HepG2 (cell line): Measurements from ENCODE around the gene INPP1. TPM values are rescaled to one million over a fixed set of nuclear protein-coding genes. Genes with fewer than 3 reads are reported as not detected.

ENCODE experiments used
- ATAC-seq: fragments of 200-7000 bp; cut with Tn5 transposase; 3 replicates; pipeline ENCODE4 v1.9.1; 2020; ENCODE audit warnings: mild to moderate bottlenecking, moderate library complexity
- BruUV-seq: library from RNA; stranded (reverse); fragments of 400-500 nt; replicated peaks from 2 replicates; lab custom pipeline; 2021; lab: Mats Ljungman, UMichigan
- CTCF ChIA-PET: fragments of 300-600 bp; formaldehyde crosslinking; extraction: SDS; loops from one replicate; lab custom pipeline; 2021; ENCODE audit warnings: low total read pairs, inconsistent platforms, low intra/inter-chr PET ratio; lab: Yijun Ruan, JAX
- POLR2A ChIA-PET: fragments of 350-600 bp; sonication (Branson Sonifier 250); formaldehyde crosslinking; loops from one replicate; lab custom pipeline; 2020; ENCODE audit warnings: antibody characterized with exemption, inconsistent platforms; lab: Yijun Ruan, JAX
- DNase-seq: peaks from one replicate; pipeline ENCODE4 v3.0.0-alpha.2; 2015; ENCODE audit warnings: low spot score
- FAIRE-seq: peaks from 3 replicates; lab custom pipeline; 2011; peaks lifted over from hg19 to GRCh38; lab: Jason Lieb, UNC
- H2AFZ ChIP-seq: one replicate; pipeline ENCODE4 v1.6.1; 2011; ENCODE audit warnings: low read length, inconsistent platforms
- H3K27ac ChIP-seq: fragments of 300-600 bp; 3 replicates; pipeline ENCODE4 v1.8.0; 2011; ENCODE audit warnings: mixed run types, mild to moderate bottlenecking, mixed read lengths, low read length, inconsistent platforms; ENCODE audit not compliant: insufficient read depth; ENCODE audit errors: extremely low read length
- H3K27me3 ChIP-seq, 2 experiments: fragments of 200-600 bp in 1 of 2; 2 replicates in 1 of 2; 3 replicates in 1 of 2; pipeline versions ENCODE4 v1.6.0 to v1.8.0; 2011; ENCODE audit warnings: low read length in 2 of 2, mild to moderate bottlenecking in 2 of 2, moderate library complexity in 2 of 2, inconsistent platforms in 1 of 2; ENCODE audit not compliant: insufficient read depth in 2 of 2, control insufficient read depth in 1 of 2
- H3K36me3 ChIP-seq, 2 experiments: fragments of 200-600 bp in 1 of 2; replicated peaks in 1 of 2; 2 replicates in 1 of 2; 3 replicates in 1 of 2; pipeline versions ENCODE4 v1.5.1 to v1.8.0; 2011; ENCODE audit warnings: low read length in 2 of 2, inconsistent platforms in 1 of 2; ENCODE audit not compliant: insufficient read depth in 2 of 2, control insufficient read depth in 1 of 2
- H3K4me1 ChIP-seq: 2 replicates; pipeline ENCODE4 v1.5.1; 2012; ENCODE audit warnings: low read length, inconsistent platforms; ENCODE audit not compliant: insufficient read depth
- H3K4me2 ChIP-seq: 2 replicates; pipeline ENCODE4 v1.6.0; 2011; ENCODE audit warnings: low read depth, low read length, inconsistent platforms
- H3K4me3 ChIP-seq, 3 experiments: fragments of 200-600 bp in 1 of 3; sonication (generic), shearing (Covaris generic) in 1 of 3; replicated peaks in 1 of 3; 2 replicates each; pipeline ENCODE4 v1.5.1; 2011 to 2016; ENCODE audit warnings: low read length in 3 of 3, inconsistent platforms in 2 of 3, low read depth in 2 of 3, mild to moderate bottlenecking in 2 of 3, control low read depth in 1 of 3, mixed read lengths in 1 of 3; ENCODE audit not compliant: insufficient read depth in 1 of 3
- H3K79me2 ChIP-seq: one replicate; pipeline ENCODE4 v1.6.1; 2011; ENCODE audit warnings: low read length, inconsistent platforms; ENCODE audit not compliant: insufficient read depth
- H3K9ac ChIP-seq: 2 replicates; pipeline ENCODE4 v1.6.0; 2011; ENCODE audit warnings: mild to moderate bottlenecking, low read depth, low read length, inconsistent platforms; ENCODE audit not compliant: insufficient read depth
- H3K9me3 ChIP-seq: 2 replicates; pipeline ENCODE4 v1.5.1; 2012; ENCODE audit warnings: mild to moderate bottlenecking, low read length
- H4K20me1 ChIP-seq: 2 replicates; pipeline ENCODE4 v1.6.0; 2011; ENCODE audit warnings: inconsistent platforms, mild to moderate bottlenecking, low read length, moderate library complexity; ENCODE audit not compliant: insufficient read depth
- FOXK2 ChIP-seq: fragments of 450-650 bp; IDR thresholded peaks from 2 replicates; pipeline ENCODE4 v1.6.1; 2016
- GABPB1 ChIP-seq: IDR thresholded peaks from 2 replicates; pipeline ENCODE4 v1.6.1; 2016; ENCODE audit warnings: mild to moderate bottlenecking, missing genetic modification reagents, moderate library complexity, missing compliant biosample characterization
- MED8 ChIP-seq: sonication (generic); formaldehyde crosslinking; IDR thresholded peaks from 2 replicates; pipeline ENCODE4 v1.8.1; 2023; ENCODE audit warnings: mild to moderate bottlenecking, missing genetic modification reagents; ENCODE audit not compliant: insufficient replicate concordance
- MXI1 ChIP-seq: IDR thresholded peaks from 3 replicates; pipeline ENCODE4 v1.6.1; 2012; ENCODE audit warnings: low read depth, low read length, inconsistent platforms, borderline replicate concordance
- RBM22 ChIP-seq: fragments of 200-400 bp; formaldehyde crosslinking; optimal IDR thresholded peaks from 2 replicates; pipeline ENCODE3; 2017; ENCODE audit warnings: mild to moderate bottlenecking, low read length, moderate library complexity
- RFX3 ChIP-seq: IDR thresholded peaks from 2 replicates; pipeline ENCODE4 v1.6.1; 2016; ENCODE audit warnings: missing biosample characterization, missing genetic modification reagents
- SP1 ChIP-seq, 2 experiments: fragments of 450-650 bp in 1 of 2; sonication (generic) in 1 of 2; formaldehyde crosslinking in 1 of 2; IDR thresholded peaks; 2 replicates each; pipeline versions ENCODE4 v1.4.0 to v1.6.1; 2016 to 2020; ENCODE audit warnings: missing genetic modification reagents in 1 of 2
- STAT6 ChIP-seq: sonication (generic); formaldehyde crosslinking; IDR thresholded peaks from 2 replicates; pipeline ENCODE4 v1.4.0; 2020; ENCODE audit warnings: missing genetic modification reagents, mild to moderate bottlenecking, borderline replicate concordance
- ZFP37 ChIP-seq: sonication (generic); formaldehyde crosslinking; IDR thresholded peaks from 2 replicates; pipeline ENCODE4 v1.4.0; 2020; ENCODE audit warnings: missing genetic modification reagents, borderline replicate concordance
- ZNF282 ChIP-seq: fragments of 450-650 bp; IDR thresholded peaks from 2 replicates; pipeline ENCODE4 v1.6.1; 2018; ENCODE audit not compliant: partially characterized antibody
- in situ Hi-C: cut with HindIII; loops from 2 replicates; pipeline ENCODE4 v1.10.0; 2017; ENCODE audit warnings: low pct_unique_long_range_greater_than_20kb; ENCODE audit not compliant: extremely low pct_ligation_motif_present
- intact Hi-C: fragments of 100-400 bp; cut with micrococcal nuclease; formaldehyde crosslinking; loops from one replicate; pipeline ENCODE4 v1.10.0; 2022; ENCODE audit not compliant: unreplicated experiment
- polyA plus RNA-seq, 8 experiments: library from polyadenylated mRNA; depleted of rRNA in 3 of 8; stranded (reverse) in 7 of 8; unstranded in 1 of 8; fragments of >200 nt; fragmentation: Illumina TruSeq in 4 of 8; extraction: Trizol in 4 of 8; gene quantifications; 2 replicates each; pipeline versions ENCODE4 v1.2.1 to v1.2.3, GENCODE V29; 2011 to 2016; ENCODE audit warnings: low read depth in 4 of 8, missing spikeins in 1 of 8, mixed read lengths in 1 of 8; ENCODE audit not compliant: insufficient read depth in 1 of 8
- total RNA-seq, 5 experiments: library from RNA; depleted of rRNA; stranded (reverse); fragments of >200 nt; fragmentation: Illumina TruSeq; extraction: Trizol; gene quantifications; 2 replicates each; pipeline ENCODE4 v1.2.3, GENCODE V29; 2016; ENCODE audit warnings: low read depth in 1 of 5

The INPP1 gene
- total and polyA plus RNA-seq, 2 of the 13 experiments (the other 11 are each of a cell fraction or from before 2014, with no cell fraction given) = 10.0 to 13.3 TPM

GRCh38 chr2:190402986-190403603 lies 59.7 kb downstream of the INPP1 start (continued):
- TF ChIP-seq GABPB1 (no peak), ZNF282 (no peak)

DNA sequence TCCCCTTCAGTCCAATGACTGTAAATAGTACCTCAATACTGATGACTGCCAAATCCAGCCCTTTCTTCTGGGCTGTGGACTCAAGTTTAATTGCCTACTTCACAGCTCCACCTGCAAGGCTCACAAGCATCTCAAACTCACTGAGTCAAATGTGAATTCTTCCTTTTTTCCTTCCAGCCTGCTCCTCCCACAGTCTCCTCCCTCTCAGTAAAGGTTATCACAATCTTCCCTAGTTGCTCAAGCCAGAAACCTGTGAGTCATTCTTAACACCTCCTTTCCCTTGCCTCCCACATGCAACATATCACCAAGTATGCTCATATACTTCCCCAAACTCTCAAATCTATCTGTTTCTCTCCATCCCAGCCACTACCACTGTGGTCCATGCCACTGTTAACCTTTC lies 61.1 kb downstream of the INPP1 start:
- Histone ChIP-seq H4K20me1 (no peaks in the 10 kb centered on the region), H3K79me2 (no peaks in the 10 kb centered on the region), H3K27ac (no peak overlapping the region), H3K4me2 (no peak overlapping the region), H3K9me3 (no peaks in the 10 kb centered on the region), H2AFZ (no peak overlapping the region), H3K4me3 (no peak overlapping the region), H3K27me3 (peaks cover 5 to 23% of the 10 kb centered on the region in 2 experiments), H3K4me1 (peaks cover 14% of the 10 kb centered on the region), H3K36me3 (no peaks in the 10 kb centered on the region), H3K9ac (no peak overlapping the region)
- POLR2A ChIA-PET = no interaction called here
- FAIRE-seq (no peak), ATAC-seq (no peak), DNase-seq (no peak)
- TF ChIP-seq SP1 (IDR thresholded peaks at IDR 0.05) = no peak
- TF ChIP-seq SP1 (CRISPR knock-in tag; IDR thresholded peaks at IDR 0.05) = no peak
- no peak for TF ChIP-seq MXI1
- TF ChIP-seq FOXK2 = no peak
- TF ChIP-seq ZFP37 (CRISPR knock-in tag) = no peak
- no peak for TF ChIP-seq STAT6 (CRISPR knock-in tag)
- TF ChIP-seq RFX3 (CRISPR knock-in tag) = no peak
- no peak for TF ChIP-seq RBM22
- no peak for TF ChIP-seq MED8 (CRISPR knock-in tag)
- no TSS peak for BruUV-seq
- in situ Hi-C loops (no loop called here), intact Hi-C loops (no loop called here)
- CTCF ChIA-PET = no interaction called here
